Retinal pigment epithelial cell (primary cell): ENCODE data around the gene VSX2.

Source experiments
- DNase-seq: peaks from one replicate; pipeline ENCODE4 v3.0.0-alpha.2; 2010; ENCODE audit warnings: low read depth
- H3K4me3 ChIP-seq: 2 replicates; pipeline ENCODE4 v1.5.1; 2011; ENCODE audit warnings: mild to moderate bottlenecking, low read length, control low read depth, moderate library complexity
- TF ChIP-seq, protein P1 (sequence below): conservative IDR thresholded peaks from 2 replicates; pipeline ENCODE4 v1.5.1; 2011; ENCODE audit warnings: low read depth, low read length, control low read depth, inconsistent platforms

Gene VSX2

DNA sequence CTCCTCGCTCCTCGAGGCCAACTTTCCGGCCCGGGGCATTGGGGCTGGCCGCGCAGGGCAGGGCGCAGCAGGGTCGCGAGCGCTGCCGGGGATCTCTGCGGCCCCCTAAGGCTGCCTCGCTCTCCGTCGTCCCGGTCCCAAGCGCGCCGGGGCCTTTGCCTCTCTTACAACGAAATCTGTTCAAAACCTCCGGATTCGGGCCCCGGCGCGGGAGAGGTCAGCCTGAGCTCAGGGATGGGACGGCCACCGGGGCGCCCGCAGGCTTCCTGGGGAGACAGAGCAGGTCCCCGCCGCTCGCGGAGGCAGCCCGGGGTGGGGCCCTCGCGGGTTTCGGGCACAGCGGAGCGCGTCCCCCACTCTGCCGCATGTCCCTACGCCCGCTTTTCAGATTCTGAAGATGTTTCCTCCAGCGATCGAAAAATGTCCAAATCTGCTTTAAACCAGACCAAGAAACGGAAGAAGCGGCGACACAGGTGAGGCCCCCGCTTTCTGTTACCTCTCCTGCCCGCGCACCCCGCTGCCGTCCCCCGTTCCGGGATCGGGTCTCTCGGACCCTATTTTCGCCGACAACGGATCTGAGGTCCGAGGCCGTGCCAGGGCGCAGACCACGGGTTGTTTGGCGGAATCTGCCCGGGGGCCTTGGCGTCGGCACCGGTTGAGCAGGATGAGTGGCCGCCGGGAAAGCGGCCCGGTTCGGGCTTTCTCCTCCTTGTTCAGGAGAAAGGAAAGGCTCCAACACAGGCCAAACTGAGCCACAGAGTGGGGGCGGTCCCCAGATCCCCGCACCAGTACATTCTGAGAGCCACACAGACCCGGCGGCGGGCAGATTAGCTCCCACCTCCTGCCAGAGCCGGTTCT, 1.8 kb downstream of the VSX2 start:
- no peak overlapping the region for H3K4me3 ChIP-seq

DNA sequence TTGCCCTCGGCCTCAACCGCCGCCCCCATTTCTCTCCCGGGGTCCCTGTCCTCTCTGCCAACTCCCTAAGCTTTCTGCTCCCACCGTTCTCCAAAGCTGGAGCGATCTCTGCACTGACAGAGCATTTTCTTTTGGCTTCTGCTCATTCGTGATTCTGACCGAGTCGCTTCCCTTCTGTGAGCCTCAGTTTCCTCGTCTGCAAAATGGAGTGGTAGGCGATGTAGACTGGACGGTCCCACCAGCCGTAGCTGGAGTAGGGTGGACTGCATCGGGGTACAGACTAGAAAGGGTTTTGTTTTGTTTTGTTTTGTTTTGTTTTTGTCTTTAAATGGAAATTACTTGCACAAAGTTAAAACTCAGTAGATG, 2.4 kb downstream of the VSX2 start:
- no peak for DNase-seq
- TF ChIP-seq, protein P1, sequence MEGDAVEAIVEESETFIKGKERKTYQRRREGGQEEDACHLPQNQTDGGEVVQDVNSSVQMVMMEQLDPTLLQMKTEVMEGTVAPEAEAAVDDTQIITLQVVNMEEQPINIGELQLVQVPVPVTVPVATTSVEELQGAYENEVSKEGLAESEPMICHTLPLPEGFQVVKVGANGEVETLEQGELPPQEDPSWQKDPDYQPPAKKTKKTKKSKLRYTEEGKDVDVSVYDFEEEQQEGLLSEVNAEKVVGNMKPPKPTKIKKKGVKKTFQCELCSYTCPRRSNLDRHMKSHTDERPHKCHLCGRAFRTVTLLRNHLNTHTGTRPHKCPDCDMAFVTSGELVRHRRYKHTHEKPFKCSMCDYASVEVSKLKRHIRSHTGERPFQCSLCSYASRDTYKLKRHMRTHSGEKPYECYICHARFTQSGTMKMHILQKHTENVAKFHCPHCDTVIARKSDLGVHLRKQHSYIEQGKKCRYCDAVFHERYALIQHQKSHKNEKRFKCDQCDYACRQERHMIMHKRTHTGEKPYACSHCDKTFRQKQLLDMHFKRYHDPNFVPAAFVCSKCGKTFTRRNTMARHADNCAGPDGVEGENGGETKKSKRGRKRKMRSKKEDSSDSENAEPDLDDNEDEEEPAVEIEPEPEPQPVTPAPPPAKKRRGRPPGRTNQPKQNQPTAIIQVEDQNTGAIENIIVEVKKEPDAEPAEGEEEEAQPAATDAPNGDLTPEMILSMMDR: no peak
- no peak overlapping the region for H3K4me3 ChIP-seq

More for the DNA sequence above, 1.8 kb downstream of the VSX2 start:
- TF ChIP-seq, protein P1: no peak
- no peak for DNase-seq

DNA sequence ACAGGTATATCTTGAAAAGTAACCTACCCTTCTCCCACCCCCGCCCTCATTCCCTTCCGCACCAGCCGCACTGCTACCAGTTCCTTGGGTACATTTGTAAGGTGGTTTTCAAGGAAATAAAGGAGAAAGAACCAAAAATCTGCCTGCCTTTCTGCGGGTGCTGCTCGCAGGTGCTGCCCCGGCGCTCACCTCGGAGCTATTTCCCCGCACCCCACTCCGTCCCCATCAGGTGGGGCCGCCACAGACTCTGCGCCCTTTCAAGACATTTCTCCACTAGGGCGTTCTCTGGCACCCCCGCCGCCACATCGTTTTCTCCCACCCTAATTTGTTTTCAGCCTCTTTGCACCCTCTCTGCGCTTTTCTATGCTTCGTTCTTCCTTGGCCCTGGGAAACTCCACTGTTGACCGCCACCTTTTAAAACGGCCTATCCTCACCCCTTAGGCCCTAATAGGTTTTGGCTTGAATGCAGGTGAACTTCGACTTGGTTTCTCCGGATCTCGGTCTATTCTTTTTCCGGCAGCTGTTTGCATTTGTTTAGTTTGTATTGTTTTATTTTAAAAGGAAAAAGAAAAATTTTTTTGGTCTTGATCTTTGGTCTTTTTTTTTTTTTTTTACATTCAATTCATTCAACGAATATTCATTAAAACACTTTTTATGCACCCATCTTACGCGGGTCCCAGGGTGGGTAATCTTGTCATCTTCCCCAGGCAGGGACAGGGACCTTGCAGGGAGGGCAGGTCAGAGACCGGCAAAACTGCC, 3.0 kb downstream of the VSX2 start:
- no peak for DNase-seq
- TF ChIP-seq, protein P1: no peak
- H3K4me3 ChIP-seq: no peak overlapping the region

DNA sequence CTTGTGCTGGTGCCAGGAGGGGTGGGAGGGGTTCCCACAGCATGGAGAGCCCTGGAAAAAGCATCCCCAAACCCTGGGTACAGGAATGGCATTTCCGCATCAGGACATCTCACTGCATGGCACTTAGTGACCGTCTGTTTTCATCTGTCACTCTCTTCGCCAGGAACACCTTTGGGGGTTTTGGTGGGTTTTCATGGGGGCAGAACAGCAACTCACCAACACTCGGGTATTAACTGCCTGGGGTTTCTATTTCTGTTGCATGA, 3.5 kb downstream of the VSX2 start:
- DNase-seq: no peak
- TF ChIP-seq, protein P1: no peak

DNA sequence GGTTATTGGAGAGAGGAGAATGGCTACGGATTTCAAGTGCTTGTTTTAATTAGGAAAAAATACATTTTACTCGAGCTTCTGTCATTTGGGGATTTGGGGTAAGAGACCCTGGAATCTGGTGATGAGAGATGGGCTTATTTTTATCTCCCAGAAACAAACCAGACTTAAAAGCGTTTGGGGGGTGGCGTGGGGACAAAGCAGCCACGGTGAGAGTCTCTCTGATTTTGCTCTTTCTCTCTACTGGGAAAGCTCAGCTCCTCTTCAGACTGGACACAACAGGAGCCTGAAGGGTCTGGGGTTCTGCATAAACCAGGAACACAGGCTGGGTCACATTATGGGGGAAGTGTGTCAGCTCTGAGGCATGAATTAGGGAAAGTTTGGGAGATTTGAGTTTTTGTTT, 3.8 kb downstream of the VSX2 start:
- DNase-seq: no peak
- TF ChIP-seq, protein P1: no peak
- no peak overlapping the region for H3K4me3 ChIP-seq

More for the DNA sequence above, 3.5 kb downstream of the VSX2 start:
- no peak overlapping the region for H3K4me3 ChIP-seq

DNA sequence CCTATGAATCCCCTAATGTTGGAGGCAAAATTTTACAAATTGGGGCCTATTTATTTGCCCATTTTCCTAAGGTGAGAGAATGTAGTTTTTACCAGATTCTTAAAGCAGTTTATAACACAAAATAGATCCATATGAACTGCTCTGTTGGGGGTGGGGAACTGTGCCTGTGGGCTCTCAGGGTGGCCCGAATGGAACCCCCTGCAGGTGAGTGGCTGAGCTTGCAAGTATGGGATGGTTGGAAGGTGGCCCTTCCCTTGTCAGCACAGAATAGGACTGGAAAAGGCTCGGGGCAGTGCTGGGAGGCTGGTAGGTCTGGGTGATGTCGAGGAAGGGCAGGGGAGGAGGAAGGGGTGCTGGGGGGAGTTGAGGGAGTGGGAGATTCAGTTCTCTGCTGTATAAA, 4.9 kb downstream of the VSX2 start:
- no peak for DNase-seq
- H3K4me3 ChIP-seq: no peak overlapping the region
- TF ChIP-seq, protein P1: peak; percentile 15

DNA sequence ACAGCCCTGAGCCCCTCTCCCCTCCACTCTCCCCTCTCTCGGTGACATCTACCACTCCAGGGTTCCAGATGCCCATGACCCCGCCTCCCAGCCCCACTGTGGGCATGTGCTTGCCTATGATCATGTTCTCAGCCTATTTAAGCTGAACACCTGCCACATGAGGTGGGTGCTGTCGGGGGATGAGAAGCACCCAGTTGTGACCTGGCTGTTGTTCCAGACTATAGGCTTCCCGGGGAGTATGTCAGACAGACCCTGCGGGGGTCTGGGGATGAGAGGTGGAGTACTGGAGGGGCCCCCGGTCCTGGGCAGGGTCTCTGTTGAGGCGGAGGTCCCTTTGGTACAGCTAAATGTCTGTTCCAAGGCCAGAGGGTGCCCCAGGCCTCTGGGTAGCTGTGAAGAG, 6.0 kb downstream of the VSX2 start:
- TF ChIP-seq, protein P1: no peak
- no peak overlapping the region for H3K4me3 ChIP-seq
- no peak for DNase-seq
